HG03378 (cell line): ENCODE data around the gene SENP2.
"Not testable (repeated sequence)": the region's sequence is repeated elsewhere in the genome, so short reads cannot be mapped to it uniquely, and the experiment has no call there.

ENCODE experiments used
- ATAC-seq: cut with Tn5 transposase; IDR thresholded peaks from one replicate; pipeline ENCODE4 v1.9.1; 2021; ENCODE audit warnings: mild to moderate bottlenecking, moderate library complexity; ENCODE audit not compliant: unreplicated experiment

Gene SENP2

DNA sequence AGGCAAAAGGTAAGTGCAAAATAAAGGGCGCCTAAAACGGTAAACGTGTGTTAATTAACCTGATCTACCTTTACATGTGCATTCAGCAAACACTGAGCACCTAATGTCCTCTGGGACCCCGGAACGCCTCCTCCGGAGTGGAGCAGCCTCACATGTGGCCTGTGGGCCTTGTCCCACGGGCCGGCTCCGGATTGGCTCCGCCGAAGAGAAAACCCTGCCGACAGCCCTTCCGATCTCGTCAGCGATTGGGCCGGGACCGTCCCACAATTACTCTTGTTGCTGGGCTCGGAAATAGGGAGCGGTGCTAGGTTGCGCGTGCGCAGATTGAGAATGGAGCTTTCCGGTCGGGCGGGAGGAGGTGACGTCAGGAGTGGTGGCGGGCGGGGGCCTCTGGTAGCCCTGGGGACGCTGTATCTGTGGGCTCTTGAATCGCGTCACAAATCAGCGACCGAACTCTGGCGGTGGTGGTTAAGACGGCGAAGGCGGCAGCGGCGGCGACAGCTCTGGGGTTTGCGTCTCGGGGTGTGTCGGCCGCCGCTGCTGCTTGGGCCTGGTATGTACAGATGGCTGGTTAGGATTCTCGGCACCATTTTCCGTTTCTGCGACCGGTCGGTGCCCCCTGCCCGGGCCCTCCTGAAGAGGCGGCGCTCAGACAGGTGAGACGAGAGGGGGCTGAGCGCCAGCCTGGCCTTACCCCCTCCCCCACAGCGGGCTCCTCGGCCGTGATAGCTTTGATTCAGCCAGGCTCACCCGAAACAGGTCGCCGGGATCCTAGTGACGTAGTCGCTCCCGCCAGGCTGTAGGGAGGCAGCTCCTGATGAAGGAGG, at the start of gene SENP2:
Gene SENP2 (plus strand): TSS at position 437 of the 827 bp plus-strand sequence. CDS start 119 bp downstream, at position 556.
- peak; percentile 95 for ATAC-seq

GRCh38 chr3:185537369-185537970, 48.6 kb upstream of the SENP2 start:
- peak; percentile 99 for ATAC-seq

DNA sequence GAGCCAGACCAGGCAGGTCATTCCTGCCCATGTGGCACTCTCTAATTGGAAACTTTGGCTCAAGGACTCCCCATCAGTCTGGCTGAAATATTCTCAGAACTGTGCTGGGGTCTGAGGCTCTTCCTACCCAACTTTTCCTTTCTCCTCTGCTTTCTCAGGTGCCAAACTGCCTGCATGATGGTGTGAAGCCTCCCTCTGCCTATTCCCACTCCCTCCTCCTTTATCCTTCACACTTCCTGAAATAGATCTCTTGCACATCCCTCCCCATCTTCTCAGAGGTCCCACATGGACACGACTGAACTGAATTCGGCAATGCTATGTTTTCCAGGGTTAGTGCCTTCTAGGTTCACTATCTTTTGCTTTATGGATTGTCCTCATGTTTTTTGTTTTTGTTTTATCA, 46.2 kb upstream of the SENP2 start:
- ATAC-seq: no peak

GRCh38 chr3:185540695-185541094, 45.4 kb upstream of the SENP2 start:
- no peak for ATAC-seq

DNA sequence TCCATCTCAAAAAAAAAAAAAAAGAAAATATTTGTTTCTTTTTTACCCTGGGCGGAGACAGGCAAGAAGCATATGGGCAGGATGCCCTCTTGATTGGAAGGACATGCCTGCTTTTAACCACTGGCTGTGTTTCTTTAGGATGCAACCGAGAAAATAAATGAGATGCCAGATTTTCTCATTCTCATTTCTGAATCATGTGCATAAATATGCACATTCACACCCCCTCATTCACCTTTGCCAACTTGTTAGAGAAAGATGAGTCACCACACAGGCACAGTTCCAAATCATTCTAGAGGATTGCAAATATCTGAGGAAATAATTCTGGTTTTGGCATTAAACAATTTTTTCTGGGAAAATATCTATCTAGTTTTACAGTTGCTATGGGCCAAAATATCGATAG, 37.0 kb upstream of the SENP2 start:
- no peak for ATAC-seq

- ATAC-seq: no peak
Measured at GRCh38 chr3:185549651-185550111, 36.4 kb upstream of the SENP2 start.

- ATAC-seq: peak; percentile 67
Measured at GRCh38 chr3:185552358-185552877, 33.7 kb upstream of the SENP2 start, which contains the start of gene LIPH. LIPH (minus strand) TSS chr3:185552588; CDS start chr3:185552471, 117 bp downstream.

DNA sequence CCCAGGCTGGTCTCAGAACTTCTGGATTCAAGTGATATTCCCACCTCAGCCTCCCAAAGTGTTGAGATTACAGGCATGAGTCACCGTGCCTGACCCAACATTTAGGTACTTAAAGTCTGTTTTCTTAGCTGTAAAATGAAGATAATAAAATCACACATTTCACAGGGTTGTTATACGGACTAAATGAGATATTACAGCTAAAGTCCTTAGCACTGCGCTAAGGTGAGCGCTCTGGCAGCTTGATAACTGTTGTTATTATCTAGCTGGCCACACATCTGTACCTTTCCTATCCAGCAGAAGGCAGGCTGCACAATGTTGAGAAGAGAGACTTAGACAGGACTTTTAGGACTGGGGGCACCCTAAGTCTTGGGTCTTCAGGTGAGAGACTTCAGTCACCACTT, 31.0 kb upstream of the SENP2 start:
- ATAC-seq: no peak

DNA sequence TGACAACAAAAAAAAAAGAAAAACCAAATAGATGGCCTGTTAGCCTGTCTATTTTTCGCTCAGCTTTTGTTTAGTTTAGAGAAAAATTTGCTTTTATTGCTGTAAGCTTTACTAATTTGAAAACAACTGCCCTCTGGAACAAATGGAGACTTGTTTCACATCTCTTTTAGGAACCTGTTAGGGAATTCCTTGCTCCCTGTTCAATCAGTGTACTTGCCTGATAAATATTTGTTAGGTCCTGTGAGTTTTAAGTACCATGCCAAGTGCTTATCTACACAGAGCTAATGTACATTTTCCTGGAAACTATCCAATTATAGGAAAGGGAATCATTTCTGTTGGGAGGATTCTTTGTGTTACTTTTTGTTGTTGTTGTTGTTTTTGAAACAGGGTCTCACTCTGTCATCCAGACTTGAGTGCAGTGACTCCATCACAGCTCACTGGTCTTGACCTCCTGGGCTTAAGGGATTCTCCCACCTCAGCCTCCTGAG, 30.2 kb upstream of the SENP2 start:
- ATAC-seq: no peak

DNA sequence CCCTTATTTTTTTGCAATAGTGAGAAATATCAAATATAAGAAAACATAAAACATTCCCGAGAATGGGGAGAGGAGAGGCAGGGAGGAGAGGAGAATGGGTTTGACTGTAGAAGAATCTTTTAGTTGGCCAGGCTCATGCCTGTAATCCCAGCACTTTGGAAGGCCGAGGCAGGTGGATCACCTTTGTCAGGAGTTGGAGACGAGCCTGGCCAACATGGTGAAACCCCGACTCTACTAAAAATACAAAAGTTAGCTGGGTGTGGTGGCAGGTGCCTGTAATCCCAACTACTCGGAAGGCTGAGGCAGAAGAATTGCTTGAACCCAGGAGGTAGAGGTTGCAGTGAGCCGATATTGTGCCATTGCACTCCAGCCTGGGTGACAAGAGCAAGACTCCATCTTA, 29.5 kb upstream of the SENP2 start:
- not testable (repeated sequence) for ATAC-seq

DNA sequence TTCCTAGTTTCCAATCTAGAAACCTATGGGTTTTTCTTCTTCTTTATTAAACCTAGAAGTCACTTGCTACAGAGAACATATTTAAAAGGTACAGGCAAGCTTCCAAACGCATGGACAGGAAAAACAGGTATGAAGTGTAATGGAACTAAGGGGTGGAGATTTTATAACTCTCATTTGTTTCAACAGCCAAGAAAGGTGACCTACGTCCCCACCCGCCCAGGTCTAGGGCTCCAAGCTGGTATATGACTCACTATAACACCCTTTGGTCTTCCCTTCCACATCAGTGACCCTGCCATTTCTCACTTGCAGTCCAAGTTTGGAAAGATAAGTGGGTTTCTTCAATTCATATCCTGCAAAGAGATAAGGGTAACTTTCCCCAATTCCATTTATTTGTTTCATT, 27.7 kb upstream of the SENP2 start:
- ATAC-seq: no peak

- no peak for ATAC-seq
Measured at GRCh38 chr3:185559706-185560090, 26.4 kb upstream of the SENP2 start.

GRCh38 chr3:185560676-185561075, 25.4 kb upstream of the SENP2 start:
- ATAC-seq: no peak

- no peak for ATAC-seq
Measured at GRCh38 chr3:185561374-185561943, 24.6 kb upstream of the SENP2 start.

DNA sequence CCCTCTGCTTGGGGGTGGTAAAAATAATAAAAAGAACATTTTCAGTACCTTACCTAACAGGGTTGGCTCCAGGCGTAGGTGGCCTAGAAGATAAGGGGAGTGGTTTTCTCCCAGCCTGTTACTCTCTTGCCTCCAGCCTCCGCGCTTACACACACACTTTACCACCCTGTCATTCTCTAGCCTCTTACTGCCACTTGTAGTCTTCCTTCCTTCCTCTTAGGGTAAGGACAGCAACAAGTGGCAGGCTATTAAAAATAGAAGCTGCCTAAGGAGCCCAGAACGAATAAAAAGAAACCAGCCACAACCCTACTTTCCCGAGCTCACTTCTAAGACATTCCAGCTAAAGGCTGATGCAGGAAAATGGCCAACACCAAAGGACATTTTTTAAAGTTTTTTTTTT, 24.1 kb upstream of the SENP2 start:
- no peak for ATAC-seq

DNA sequence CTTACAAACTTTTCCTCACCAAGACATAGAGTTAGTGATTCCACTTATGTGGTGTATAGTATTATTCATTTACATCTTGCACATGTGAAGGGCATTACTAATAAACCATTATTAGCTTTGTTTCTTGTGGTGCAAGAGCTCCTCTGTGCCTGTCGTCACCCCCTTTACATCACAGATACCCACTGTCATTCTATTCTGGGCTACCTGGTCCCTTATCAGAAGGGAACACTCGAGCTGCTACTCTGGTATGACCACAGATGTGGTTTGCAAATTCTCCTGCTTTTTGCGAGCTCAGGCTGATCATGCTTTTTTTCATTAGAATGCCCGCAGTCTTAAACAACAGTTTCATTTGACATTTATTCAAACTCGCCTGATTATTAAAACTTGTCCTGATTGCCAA, 13.9 kb upstream of the SENP2 start:
- ATAC-seq: no peak

DNA sequence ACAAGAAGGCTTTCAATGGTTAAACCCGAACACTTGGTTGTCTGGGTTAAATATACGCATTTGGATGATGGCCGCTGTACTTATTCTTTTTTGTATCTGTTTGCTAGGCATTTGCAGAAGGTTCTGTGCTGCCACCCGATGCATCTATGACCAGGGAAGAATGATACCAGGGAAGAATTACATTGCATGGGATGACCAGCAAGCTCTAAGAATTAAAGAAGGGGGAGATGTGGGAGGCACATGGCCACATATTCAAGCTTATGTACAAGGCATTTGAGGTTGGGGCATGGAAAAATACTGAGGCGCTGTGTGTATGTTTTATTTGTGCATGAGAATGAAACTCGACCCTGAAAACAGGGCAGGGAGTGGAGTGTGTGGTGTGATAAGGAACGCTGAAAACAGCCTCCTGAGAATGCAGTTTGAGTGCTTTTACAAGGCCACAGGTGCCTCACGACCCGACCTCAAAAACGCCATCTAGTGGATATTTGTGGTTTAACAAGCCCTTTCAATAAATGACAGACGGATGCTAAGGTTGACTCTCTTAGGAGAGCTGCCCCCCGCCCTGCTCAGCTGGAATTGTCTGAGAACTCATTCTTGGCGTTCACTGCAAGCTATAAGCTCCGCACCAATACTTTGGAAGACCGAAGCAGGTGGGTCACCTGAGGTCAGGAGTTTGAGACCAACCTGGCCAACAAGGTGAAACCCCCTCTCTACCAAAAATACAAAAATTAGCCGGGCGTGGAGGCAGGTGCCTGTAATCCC, 10.8 kb upstream of the SENP2 start:
- not testable (repeated sequence) for ATAC-seq

GRCh38 chr3:185582236-185582635, 3.9 kb upstream of the SENP2 start:
- no peak for ATAC-seq

GRCh38 chr3:185582871-185583270, 3.2 kb upstream of the SENP2 start:
- peak; percentile 24 for ATAC-seq

GRCh38 chr3:185583925-185584324, 2.2 kb upstream of the SENP2 start:
- no peak for ATAC-seq

- no peak for ATAC-seq
Measured at GRCh38 chr3:185584686-185585085, 1.4 kb upstream of the SENP2 start.
